Measurements from ENCODE around the gene RTN4IP1.
"Not testable (repeated sequence)": the region's sequence is repeated elsewhere in the genome, so short reads cannot be mapped to it uniquely, and the experiment has no call there.

The RTN4IP1 gene

DNA sequence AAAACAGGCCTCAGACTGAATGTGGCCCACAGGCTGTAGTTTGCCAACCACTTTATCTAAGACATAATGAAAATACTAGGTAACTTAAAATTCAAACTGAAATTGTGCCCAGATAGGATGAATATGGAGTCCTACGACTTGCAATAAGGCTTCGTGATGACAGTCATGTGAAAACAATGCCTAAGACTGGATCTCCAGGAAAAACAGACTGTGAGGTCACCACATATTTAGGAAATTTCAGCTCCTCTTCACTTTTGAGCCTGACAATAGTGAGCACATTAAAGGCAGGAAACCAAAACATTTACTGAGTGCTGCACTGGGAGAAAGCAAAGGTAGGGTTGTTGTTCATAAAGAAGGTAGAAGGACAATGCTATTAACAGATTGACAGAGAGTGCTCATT is 50.0 kb downstream of the RTN4IP1 start:
- DNase-seq (ENCODE audit: low read depth in 2 of 2): no peak

DNA sequence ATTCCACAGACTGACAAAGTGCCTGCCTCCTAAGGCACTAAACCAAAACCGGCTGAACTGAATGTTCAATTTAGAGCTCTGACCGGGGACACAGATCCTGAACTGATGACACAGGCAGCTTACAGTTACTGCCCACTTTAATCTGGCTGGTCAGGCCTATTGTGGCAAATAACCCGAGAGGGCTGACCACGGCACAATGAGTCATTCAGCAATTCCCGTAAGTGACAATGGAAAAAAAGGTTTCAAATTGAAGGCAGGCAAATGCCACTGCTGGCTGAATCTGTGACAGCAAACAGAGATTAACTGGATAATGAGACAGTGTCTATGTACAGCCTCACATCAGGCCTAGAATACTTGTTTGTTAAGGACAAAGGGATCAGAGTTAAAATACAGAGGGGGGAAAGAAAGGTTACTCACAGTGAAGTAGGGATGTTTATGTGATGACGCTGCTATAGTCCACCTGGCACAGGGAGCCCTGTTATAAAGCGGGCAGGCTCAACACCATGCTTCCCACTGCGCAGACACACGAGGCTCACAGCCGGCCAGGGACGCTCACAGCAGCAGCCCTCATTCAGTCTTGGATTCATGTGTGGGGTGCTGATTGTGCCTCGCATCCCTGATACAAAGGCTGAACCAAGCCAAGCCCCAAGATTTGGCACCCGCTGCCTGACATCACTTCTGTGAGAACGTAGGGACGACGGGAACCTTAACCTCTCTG is 54.4 kb downstream of the RTN4IP1 start:
- DNase-seq (ENCODE audit: low read depth in 2 of 2): no peak

DNA sequence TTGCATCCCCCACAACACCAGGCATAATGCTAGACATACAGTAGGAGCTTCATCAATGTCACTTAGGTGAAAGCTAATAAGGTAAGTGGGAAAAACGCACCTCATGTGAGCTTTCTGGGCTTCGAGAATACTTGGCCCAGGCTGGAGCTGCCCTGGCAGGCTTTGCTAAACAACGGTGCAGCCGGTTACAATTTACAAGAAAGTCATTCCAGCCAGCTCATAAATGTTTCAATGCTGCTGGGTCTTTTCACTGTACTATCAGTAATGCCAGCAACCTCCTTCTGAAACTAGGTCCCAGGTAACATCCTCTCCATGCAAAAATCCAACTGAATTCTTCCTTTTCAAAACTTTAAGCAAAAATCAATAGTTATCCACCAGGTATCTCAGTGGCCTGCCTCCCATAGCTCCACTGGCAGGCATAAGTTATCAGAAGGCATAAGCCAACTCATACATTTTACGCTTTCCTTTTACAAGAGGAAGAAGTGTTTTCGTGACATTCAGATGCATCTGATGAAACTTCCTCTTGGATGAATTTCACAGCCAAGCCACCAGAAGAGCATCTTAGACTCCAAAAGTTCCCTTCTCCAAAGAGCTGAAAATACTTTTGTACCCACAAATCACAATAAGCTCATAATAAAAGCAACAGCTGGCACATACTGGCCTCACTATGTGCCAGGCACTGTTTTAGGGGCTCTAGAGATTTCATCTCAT is 56.3 kb downstream of the RTN4IP1 start:
- no peak for DNase-seq (ENCODE audit: low read depth in 2 of 2)

DNA sequence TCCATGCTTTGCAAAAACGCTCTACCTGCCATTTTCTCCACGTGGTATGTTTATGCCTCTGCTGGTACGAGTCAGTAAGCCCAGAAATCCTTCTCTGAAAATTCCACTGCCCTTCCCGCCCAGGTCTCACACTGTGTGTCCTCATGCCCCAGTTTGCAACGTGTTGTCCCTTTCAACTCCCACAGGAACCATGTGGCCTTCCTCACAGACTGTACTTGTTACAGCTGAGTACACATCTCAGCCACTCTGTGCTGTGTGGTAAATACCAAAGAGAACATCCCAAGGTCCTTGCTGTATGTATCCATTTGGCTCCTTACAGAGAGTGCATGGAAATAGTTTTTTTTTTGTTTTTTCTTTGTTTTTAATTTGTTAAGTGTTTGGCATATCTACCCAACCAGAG is 56.9 kb downstream of the RTN4IP1 start:
- no peak for DNase-seq (ENCODE audit: low read depth in 2 of 2)

DNA sequence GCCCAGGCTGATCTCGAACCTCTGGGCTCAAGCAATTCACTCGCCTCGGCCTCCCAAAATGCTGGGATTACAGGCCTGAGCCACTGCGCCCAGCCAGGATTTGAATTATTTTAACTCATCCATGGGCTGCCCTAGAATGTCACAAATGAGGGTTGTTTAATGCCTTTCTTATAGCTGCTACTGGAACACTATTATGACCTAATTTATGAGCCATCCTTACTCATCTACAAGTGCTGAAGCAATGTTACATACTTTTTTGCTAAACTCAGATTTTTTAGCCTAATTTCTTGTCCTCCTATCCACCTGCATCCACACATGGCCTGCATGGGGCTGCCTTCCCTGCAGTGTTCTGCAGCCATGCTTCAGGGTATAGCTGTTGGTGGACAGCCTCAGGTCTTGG is 59.9 kb downstream of the RTN4IP1 start:
- DNase-seq (ENCODE audit: low read depth in 2 of 2): no peak

DNA sequence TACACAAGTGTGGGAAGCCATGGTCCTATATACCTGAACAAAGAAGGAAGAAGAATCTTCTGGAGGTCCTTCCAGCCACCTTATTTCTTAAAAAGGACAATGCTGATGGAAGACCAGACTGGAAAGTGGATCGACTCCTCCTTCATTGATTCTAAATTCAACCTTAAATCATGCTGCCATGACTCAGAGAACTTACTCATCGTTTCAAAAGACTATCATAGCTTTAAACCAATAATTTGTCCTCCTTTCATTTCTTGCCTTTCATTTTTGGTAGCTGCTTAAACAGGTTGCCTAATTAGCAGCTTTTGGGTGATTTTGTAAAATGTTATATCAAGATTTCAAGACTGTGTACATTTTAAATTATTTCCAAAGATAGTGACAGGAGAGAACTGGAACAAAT is 60.8 kb downstream of the RTN4IP1 start:
- no peak for DNase-seq (ENCODE audit: low read depth in 2 of 2)

DNA sequence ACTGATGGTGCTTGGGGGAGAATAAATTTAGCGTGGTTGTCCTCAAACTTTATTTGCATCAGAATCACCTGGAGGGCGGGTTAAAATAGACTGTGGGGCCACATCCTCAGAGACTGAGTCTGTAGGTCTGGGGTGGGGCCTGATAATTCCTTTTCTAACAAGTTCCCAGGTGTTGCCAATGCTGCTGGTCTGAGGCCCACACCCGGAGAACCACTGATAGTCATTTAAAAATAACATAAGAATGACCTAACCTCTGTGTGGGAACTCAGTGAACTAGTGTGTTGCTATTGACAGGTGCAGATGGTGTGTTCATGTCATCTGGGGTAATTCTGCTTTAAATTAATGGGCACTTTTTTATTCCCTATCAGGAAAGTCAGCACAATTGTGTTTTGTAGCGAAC is 64.8 kb downstream of the RTN4IP1 start:
- no peak for DNase-seq (ENCODE audit: low read depth in 2 of 2)

DNA sequence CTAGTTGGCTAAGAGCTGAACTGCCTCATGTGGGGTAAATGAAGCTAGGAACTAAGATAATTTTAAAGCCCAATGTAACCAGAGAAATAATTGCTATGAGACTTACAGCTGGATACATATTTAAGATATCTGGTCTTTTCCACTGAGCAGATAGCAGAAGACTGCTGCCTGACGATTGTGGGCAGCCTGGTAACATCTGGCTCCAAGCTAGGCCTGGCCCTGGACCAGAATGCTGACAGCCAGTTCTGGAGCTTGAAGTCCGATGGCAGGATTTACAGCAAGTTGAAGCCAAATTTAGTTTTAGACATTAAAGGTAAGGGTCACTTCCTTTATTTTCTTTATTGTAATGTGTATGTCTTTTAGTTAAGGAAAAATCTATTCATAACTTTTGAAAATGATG is 65.7 kb downstream of the RTN4IP1 start:
- no peak for DNase-seq (ENCODE audit: low read depth in 2 of 2)

DNA sequence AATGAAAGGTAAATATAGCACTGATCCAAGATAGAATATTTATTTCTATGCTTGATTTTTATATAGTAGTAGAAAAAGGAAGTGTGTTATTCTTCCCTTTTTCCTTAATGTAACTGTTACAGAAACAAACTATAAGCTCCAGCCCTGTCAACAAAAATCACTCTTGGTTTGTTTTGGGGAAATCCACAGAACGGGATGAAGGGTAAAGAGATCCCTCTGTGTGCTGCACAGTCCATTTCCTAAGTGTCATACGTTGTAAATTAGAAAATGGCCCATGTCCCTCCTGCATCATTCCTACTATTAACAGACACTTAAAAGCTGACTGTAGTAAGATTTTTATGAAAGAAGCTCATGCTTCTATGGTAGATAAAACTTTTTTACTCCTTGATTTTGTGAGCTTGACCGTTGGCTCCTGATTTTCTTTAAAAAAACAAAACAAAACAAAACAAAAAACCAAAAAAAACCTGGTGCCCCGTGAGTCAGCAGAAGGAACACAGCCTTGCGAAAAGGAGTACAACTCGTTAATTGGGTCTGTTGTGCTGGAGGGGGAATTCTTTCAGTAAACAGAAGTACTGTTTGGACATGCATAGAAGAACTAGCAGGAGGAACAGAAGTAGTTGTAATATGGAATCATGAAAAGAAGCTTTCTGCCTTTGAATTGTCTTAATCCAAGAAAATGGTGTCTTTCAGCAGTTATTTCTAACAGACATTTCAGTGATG is 67.5 kb downstream of the RTN4IP1 start:
- DNase-seq (ENCODE audit: low read depth in 2 of 2): no peak

DNA sequence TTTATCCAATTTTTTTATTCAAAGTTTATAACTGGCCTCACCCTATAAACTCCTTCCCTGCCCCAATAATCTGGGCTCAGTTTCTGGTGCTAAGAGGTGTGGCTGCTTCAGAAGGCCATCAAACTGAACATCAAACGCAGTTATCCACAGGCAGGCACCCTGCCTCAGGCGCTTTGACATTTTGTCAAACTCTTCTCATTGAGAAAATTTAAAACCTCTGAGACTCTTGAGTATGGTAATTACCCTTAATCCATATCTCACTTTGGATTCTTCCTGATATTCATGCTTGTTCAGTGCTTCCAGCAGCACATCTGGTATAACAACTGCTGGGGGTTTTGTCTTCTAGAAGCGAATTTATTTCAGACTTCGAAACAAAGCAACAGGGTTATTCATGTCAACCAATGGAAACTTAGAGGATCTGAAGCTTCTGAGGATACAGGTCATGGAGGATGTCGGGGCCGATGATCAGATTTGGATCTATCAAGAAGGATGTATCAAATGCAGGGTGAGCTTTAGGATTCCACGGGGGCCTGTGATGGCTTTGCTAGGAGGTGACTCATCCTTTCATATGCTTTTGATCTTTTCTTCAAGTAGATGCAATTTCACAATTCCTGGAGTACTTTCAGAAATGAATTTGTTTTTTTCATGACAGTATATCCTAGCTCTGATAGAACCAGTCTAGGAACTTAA is 68.2 kb downstream of the RTN4IP1 start:
- no peak for DNase-seq (ENCODE audit: low read depth in 2 of 2)

DNA sequence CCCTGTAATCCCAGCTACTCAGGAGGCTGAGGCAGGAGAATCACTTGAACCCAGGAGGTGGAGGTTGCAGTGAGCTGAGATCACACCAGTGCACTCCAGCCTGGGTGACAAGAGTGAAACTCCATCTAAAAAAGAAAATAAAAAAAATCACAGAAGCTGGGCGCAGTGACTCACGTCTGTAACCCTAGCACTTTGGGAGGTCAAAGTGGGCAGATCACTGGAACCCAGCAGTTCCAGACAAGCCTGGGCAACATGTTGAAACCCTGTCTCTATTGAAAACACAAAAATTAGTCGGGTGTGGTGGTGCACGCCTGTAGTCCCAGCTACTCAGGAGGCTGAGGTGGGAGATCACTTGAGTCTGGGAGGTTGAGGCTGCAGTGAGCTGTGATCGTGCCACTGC is 69.6 kb downstream of the RTN4IP1 start:
- not testable (repeated sequence) for DNase-seq (ENCODE audit: low read depth in 2 of 2)

DNA sequence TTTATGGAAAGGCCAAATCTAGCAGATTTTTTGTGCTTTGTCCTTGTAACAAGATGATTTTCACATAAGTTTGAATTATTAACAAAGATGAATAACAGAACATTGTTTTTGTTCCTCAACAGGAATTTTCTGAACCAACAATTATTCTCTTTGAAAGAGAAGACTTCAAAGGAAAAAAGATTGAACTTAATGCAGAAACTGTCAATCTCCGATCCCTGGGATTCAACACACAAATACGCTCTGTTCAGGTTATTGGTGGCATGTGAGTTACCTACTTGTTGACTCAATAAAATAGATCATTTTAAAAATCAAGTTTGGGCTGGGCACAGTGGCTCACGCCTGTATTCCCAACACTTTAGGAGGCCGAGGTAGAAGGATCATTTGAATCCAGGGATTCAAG is 70.9 kb downstream of the RTN4IP1 start:
- DNase-seq (ENCODE audit: low read depth in 2 of 2): no peak

DNA sequence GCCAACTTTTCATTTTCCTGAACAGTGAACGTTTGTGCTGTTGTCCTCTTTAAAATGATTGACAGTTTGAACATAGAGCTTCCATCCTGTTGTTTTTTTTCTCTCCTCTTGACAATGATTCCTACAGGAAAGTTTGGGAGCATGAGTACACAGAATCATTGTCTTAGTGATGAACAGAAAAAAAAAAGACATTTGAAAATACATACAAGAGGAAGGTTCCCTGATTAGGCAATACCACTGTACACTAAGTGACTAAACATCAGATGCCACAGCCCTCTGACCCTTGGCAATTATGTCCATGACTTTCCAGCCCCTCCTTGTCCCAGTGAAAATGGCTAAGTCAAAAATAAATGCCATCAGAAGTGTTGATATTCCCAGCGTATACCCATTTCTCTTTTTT is 71.5 kb downstream of the RTN4IP1 start:
- no peak for DNase-seq (ENCODE audit: low read depth in 2 of 2)

DNA sequence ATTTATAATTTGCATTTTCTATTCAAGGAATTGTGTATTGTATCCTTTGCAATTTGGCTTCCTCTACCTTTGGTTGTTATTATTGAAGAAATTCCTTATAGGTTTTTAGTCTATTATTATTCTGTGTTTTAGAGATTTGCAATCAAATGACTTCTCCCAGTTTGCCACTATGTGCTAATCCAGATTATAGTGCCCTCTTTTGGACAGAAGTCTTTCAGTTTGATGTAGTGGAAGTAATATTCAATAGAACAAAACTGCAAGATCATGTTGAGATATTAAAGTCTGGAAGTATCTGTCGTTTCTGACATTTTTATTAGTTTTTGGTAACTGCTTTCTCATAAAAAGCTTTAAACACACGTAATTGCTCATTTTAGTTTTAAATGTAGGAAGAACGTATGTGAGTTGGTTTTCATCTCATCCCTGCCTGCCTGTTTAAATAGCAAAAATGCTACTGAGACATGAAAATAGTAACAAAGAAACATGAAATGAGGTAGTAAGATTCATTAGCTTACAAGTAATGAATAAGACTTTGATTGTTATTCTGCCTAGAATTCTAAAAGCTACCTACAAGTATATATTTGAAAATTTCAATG is 72.8 kb downstream of the RTN4IP1 start:
- no peak for DNase-seq (ENCODE audit: low read depth in 2 of 2)

DNA sequence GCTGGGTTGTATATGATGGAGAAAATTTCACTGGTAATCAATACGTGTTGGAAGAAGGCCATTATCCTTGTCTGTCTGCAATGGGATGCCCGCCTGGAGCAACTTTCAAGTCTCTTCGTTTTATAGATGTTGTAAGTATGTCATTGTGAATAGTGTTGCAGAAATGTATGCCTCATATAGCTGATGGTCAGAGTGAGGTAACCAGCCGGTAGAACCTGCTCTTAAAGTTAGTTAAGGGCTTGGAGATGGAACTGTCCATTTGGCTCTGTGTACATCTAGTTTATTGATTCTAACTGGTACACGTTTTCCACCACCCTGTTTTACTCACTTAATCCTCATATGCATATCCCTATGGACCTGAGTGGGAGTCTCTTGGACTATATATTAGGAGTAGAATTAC is 73.5 kb downstream of the RTN4IP1 start:
- DNase-seq (ENCODE audit: low read depth in 2 of 2): no peak

DNA sequence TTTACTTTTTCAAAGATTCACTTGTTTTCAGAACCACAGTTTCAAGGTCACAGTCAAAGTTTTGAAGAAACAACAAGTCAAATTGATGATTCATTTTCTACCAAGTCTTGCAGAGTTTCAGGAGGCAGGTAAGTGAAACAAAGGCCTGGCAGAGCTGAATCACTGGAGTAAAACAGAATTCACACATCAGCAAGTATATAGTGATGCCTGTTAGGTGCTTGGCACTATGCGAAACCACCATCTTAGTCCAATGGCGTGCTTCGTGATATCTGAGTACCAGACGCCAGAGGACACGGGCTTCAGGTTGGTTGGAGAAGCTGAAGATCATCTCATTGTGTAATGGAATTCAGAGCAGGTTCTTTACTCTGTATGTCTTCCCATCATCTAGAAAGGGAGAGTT is 75.9 kb downstream of the RTN4IP1 start:
- DNase-seq (ENCODE audit: low read depth in 2 of 2): peak in 1 of 2 donors; percentile 22

DNA sequence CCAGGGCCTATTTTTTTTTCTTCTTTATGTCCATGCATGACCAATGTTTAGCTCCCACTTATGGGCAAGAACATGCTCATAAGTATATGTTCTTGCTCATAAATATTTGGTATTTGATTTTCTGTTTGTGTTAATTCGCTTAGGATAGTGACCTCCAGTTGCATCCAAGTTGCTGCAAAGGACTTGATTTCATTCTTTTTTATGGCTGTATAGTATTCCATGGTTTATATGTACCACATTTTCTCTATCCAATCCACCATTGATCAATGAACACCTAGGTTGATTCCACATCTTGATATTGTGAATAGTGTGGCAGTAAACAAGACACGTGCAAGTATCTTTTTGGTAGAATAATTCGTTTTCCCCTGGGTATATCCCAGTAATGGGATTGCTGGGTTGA is 78.1 kb downstream of the RTN4IP1 start:
- DNase-seq (ENCODE audit: low read depth in 2 of 2): no peak

DNA sequence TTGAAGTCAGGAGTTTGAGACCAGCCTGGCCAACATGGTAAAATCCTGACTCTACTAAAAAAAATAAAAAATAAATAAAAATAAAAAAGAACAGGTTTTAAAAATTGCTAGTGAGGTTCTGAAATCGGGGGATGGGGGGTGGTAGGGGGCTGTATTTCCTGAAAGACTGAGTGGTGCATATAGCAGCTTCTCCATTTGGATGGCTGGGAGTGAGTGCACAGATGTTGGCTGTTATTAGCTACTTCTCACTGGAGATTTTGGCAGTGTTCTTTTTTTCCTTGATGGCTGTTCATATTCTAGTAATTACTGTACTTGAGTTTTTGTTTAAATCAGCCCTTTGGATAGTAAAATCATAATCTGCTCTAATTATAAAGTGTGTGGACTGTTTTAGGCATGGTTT is 79.8 kb downstream of the RTN4IP1 start:
- no peak for DNase-seq (ENCODE audit: low read depth in 2 of 2)

DNA sequence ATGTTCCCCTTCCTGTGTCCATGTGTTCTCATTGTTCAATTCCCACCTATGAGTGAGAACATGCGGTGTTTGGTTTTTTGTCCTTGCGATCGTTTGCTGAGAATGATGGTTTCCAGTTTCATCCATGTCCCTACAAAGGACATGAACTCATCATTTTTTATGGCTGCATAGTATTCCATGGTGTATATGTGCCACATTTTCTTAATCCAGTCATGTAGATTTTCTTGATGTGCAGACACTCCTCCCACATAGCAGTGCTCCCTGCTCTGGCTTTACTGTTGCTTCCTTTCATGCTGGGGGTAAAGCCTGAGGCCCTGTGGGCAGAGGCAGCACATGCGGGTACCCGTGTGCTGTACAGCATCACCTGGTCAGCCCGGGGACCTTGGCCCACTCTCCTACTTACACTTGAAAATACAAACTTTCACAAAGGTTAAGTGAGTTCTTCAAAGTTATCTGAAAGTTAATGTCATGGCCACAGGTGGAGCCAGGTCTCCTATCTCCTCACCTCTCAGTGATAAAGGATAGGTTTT is 80.3 kb downstream of the RTN4IP1 start:
- DNase-seq (ENCODE audit: low read depth in 2 of 2): not testable (repeated sequence)

DNA sequence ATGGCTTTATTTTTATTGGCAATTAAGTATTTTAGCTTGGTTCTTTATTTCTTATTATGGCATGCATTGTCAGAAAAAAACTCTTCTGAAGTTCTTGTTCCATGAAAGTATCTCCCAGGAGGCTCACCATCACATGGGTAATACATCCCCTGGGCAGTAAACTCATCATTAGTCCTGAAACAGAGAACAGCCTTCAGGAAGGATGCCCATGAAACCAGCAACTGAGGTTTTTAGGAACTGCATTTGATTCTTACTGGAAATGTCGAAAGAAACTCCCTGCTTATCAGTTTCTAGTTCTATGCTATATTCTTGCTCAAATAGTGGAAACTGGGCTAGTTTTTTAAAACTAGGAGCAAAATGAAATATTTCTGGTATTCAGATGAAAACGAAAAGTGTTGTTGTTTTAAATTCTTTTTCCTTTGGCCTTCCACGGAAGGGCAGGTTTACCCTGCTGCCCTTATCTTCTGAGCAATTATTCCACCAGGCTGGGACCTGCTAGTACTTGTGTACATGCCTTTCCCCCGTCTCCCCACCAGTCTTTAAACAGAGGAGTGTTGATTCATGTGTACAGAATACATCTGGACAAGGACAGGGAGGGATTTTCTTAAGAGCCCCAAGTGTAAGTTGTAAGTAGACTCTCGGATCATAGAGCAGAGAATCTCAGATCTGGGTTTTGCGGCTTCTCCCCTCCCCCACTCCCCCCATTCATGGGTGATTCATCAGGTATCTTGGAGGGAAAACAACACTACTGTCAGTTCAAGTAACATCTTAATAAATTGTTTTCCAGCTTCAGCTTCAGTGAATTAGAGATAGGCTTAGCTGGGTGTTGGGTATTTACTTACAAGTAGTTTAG is 81.5 kb downstream of the RTN4IP1 start:
- DNase-seq (ENCODE audit: low read depth in 2 of 2): no peak

Data from stimulated activated CD4-positive, alpha-beta T cell treated with anti-CD3 and anti-CD28 coated beads, Interleukin-4, amount 100 ng/mL, for 48 hours (primary cell).